Transverse colon (tissue), 1 donor: ENCODE results near the gene MGME1.

Experiments
- EP300 ChIP-seq: sonication (generic); formaldehyde crosslinking; IDR thresholded peaks from one replicate; pipeline ENCODE4 v1.6.1; 2017; ENCODE audit warnings: antibody characterized with exemption, low read depth
- POLR2A ChIP-seq: fragments of 450-650 bp; IDR thresholded peaks from one replicate; pipeline ENCODE4 v1.6.1; 2016; ENCODE audit warnings: antibody characterized with exemption, mild to moderate bottlenecking, moderate library complexity

GRCh38 chr20:17940224-17940971 is 28.4 kb upstream of the MGME1 start:
- TF ChIP-seq POLR2A (no peak), EP300 (no peak)
